ENCODE data around the gene ARMC3.
A peak's percentile ranks its signal among the peaks of the same experiment; 100 is the strongest.

The ARMC3 gene

DNA sequence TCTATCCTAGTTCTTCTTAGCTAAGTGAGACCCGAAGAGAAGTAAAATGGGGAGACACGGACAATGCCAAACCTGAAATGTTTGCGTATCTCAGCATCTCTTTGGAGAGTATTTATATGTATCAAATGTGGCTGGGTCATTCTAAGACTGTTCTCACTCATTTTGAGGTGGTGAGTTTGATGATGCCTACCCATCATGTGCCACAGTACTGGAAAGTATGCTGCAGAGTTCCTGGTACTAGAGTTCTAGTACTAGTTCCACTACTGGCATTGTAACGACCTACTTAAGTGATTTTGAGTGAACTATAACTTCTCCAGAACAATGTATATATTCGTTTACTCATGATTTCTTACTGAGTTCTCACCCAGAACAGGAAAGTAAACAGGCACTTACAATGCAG is 41.9 kb downstream of the ARMC3 start:
- ATAC-seq = no peak
- TF ChIP-seq ZNF565 (CRISPR knock-in tag; conservative IDR thresholded peaks at IDR 0.05; ENCODE audit: low read depth) = no peak
- no peak for TF ChIP-seq ZC3H10 (CRISPR knock-in tag; IDR thresholded peaks at IDR 0.05)
- no peak for TF ChIP-seq ISL1 (CRISPR knock-in tag; IDR thresholded peaks at IDR 0.05)
- TF ChIP-seq PPARA (CRISPR knock-in tag; IDR thresholded peaks at IDR 0.05; ENCODE audit: borderline replicate concordance) = no peak
- TF ChIP-seq GLIS3 (CRISPR knock-in tag; IDR thresholded peaks at IDR 0.05) = no peak
- no peak for TF ChIP-seq TOX (CRISPR knock-in tag; IDR thresholded peaks at IDR 0.05; ENCODE audit: borderline replicate concordance)
- TF ChIP-seq TCF4 (CRISPR knock-in tag; IDR thresholded peaks at IDR 0.05; ENCODE audit: borderline replicate concordance) = no peak
- TF ChIP-seq OSR1 (CRISPR knock-in tag; IDR thresholded peaks at IDR 0.05) = no peak
- no peak for TF ChIP-seq BACH2 (CRISPR knock-in tag; IDR thresholded peaks at IDR 0.05; ENCODE audit: borderline replicate concordance)
- no peak for TF ChIP-seq ZNF70 (CRISPR knock-in tag; IDR thresholded peaks at IDR 0.05)
- no peak for TF ChIP-seq ZNF8 (CRISPR knock-in tag; IDR thresholded peaks at IDR 0.05)
- no peak for TF ChIP-seq TSHZ2 (CRISPR knock-in tag; IDR thresholded peaks at IDR 0.05)

GRCh38 chr10:22976534-22976933 is 48.7 kb downstream of the ARMC3 start:
- peak; percentile 98 for ATAC-seq
- no peak for TF ChIP-seq ZC3H10 (CRISPR knock-in tag; IDR thresholded peaks at IDR 0.05)
- no peak for TF ChIP-seq OSR1 (CRISPR knock-in tag; IDR thresholded peaks at IDR 0.05)
- TF ChIP-seq, protein P1, sequence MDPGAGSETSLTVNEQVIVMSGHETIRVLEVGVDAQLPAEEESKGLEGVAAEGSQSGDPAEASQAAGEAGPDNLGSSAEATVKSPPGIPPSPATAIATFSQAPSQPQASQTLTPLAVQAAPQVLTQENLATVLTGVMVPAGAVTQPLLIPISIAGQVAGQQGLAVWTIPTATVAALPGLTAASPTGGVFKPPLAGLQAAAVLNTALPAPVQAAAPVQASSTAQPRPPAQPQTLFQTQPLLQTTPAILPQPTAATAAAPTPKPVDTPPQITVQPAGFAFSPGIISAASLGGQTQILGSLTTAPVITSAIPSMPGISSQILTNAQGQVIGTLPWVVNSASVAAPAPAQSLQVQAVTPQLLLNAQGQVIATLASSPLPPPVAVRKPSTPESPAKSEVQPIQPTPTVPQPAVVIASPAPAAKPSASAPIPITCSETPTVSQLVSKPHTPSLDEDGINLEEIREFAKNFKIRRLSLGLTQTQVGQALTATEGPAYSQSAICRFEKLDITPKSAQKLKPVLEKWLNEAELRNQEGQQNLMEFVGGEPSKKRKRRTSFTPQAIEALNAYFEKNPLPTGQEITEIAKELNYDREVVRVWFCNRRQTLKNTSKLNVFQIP (CRISPR knock-in tag; IDR thresholded peaks at IDR 0.05; ENCODE audit: borderline replicate concordance, low read depth) = no peak
- no peak for TF ChIP-seq GLIS3 (CRISPR knock-in tag; IDR thresholded peaks at IDR 0.05)

DNA sequence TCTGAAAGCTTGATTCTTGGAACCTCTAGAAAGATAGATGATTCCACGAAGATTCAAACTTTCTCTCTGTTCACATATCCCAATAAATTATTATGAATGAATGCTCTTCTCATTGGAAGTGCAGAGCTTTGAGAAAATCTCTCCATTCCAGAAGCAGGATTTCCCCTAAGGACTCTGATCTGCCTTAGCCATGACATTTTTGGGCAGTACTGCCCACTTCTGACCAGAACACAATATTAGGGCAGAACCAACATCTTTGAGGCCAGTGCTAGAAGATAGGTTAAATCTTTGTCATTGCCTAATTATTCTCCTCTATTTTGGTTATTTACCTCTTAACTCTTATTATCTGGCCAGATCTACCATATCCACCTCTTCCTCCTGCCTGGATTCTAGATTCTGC is 49.9 kb downstream of the ARMC3 start:
- ATAC-seq = no peak

More for the DNA sequence above, 49.9 kb downstream of the ARMC3 start:
- TF ChIP-seq ZFP30 (CRISPR knock-in tag; IDR thresholded peaks at IDR 0.05) (no peak), ZNF8 (CRISPR knock-in tag; IDR thresholded peaks at IDR 0.05) (no peak), RARB (CRISPR knock-in tag; IDR thresholded peaks at IDR 0.05) (no peak), ISL1 (CRISPR knock-in tag; IDR thresholded peaks at IDR 0.05) (no peak), TSHZ2 (CRISPR knock-in tag; IDR thresholded peaks at IDR 0.05) (no peak), CSDC2 (CRISPR knock-in tag; IDR thresholded peaks at IDR 0.05) (no peak), ESRRG (CRISPR knock-in tag; IDR thresholded peaks at IDR 0.05) (no peak), OSR1 (CRISPR knock-in tag; IDR thresholded peaks at IDR 0.05) (no peak), ZFP3 (CRISPR knock-in tag; IDR thresholded peaks at IDR 0.05) (no peak), ARNTL (CRISPR knock-in tag; IDR thresholded peaks at IDR 0.05; ENCODE audit: borderline replicate concordance, low read depth) (no peak), GLIS3 (CRISPR knock-in tag; IDR thresholded peaks at IDR 0.05) (no peak)
- TF ChIP-seq, protein P1 (CRISPR knock-in tag; IDR thresholded peaks at IDR 0.05; ENCODE audit: borderline replicate concordance, low read depth) = no peak
